Measurements from ENCODE around the gene CD300LD.

- TF ChIP-seq CTCF (IDR thresholded peaks at IDR 0.05) (no peak), POLR2A (IDR thresholded peaks at IDR 0.05) (no peak), POLR2AphosphoS5 (IDR thresholded peaks at IDR 0.05) (no peak)
Measured at GRCh38 chr17:74635418-74635817, 43.3 kb upstream of the CD300LD start.

All from prostate gland (tissue), 2 donors.